Stimulated activated CD4-positive, alpha-beta T cell treated with anti-CD3 and anti-CD28 coated beads, TNF-alpha, amount 100 ng/mL, for 4 hours (primary cell): ENCODE measurements around the gene C8A.

Source experiments
- DNase-seq, 3 experiments: peaks; one replicate each; pipeline ENCODE4 v3.0.0-alpha.2; 2020; ENCODE audit warnings: low read depth in 3 of 3

Gene C8A

GRCh38 chr1:56890229-56890628 lies 35.6 kb downstream of the C8A start:
- DNase-seq = no peak

- no peak for DNase-seq
Observed at GRCh38 chr1:56894014-56894413, 39.4 kb downstream of the C8A start.

DNA sequence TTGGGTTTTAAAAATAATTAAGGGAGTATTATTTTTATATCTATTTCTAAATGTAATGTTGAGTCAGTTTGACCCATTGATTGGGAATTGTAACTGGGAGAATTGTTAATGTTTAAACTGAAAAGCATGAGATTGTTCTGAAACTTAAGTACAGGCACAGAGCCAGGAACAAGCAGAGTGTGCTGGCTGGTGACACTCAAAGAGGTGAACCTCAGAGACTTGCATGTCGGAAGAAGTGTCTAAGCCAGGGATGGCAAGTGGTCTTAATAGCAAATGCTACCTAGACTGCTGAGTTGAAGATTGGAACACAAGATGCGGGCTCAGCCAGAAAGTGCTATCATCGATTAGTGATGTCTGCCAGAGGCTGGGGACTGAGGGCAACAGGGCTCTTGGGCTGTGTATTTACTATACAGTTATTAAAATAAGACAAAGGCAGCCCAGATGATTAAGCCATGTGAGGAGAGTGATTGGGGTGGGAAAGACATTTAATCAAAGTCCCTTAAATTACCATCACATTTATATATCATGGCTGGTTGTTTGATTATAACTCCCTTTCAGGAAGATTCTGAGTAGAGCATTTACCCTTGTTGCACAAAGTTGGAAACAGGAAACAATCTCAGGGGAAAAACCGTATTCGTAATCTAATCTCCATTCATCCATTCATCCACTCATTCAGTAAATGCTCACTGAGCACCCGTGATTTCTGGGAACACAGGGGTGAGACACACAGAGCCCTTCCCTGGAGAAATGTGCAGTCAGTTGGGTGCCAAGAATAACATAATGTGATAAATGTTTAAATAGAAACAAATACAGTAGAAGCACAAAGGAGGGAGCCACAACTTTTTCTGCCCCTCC lies 42.8 kb downstream of the C8A start:
- no peak for DNase-seq

DNA sequence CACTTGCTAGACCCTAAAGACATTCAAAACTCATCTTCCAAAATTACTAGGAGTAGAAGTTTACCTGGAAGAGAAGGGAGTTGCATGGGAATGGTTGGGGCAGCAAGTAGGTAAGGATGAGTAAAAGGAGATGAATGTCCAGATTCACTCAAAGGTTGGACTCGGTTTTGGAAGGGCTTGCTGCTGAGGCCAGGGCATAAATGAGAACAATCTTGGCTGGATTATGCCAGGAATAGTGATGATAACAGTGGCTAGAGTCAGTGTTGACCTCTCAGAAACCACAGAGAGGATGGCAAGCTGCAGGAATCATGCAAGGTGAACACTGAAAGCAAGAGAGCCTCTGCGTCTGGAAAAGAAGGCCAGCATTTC lies 43.4 kb downstream of the C8A start:
- no peak for DNase-seq

- DNase-seq = no peak
Observed at GRCh38 chr1:56898879-56899278, 44.3 kb downstream of the C8A start.

- no peak for DNase-seq
Observed at GRCh38 chr1:56901716-56902115, 47.1 kb downstream of the C8A start.

- DNase-seq = no peak
Observed at GRCh38 chr1:56903778-56904177, 49.2 kb downstream of the C8A start.

- DNase-seq = no peak
Observed at GRCh38 chr1:56904663-56905397, 50.2 kb downstream of the C8A start.

DNA sequence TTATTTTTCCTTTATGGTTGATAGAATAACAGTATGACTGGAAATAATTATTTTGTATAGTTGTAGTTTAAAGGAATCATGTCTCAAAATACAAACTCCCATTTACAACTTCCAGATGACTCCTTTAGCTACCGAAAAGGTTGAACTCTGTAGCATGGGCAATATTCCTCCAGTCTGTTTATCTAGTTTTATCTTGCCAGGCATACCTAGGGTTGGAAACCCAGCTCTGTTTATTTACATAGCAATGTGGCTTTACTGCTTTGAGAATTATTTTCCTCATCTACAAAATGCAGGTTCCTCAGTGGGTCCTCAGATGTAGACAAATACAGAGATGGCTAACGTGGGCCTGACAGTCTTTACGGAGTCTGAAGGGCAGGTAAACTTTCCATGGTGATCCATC lies 51.1 kb downstream of the C8A start:
- no peak for DNase-seq

GRCh38 chr1:56908619-56909221 lies 54.1 kb downstream of the C8A start:
- DNase-seq = no peak

GRCh38 chr1:56910441-56910985 lies 55.9 kb downstream of the C8A start:
- DNase-seq = no peak

GRCh38 chr1:56911098-56911938 lies 56.7 kb downstream of the C8A start:
- DNase-seq = no peak

DNA sequence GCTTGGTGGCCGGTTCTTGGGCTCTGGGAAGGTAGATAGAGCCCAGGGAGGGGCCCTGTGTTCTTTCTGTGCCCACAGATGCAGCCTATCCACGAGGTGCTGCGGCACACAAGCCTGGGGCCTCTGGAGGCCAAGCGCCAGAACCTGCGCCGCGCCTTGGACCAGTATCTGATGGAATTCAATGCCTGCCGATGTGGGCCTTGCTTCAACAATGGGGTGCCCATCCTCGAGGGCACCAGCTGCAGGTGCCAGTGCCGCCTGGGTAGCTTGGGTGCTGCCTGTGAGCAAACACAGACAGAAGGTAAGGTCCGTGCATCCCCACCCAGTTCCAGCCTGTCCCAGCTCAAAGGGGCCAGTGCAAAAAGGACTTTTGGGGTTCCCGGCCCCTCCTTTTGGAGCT lies 57.7 kb downstream of the C8A start:
- no peak for DNase-seq

GRCh38 chr1:56915960-56916359 lies 61.4 kb downstream of the C8A start:
- no peak for DNase-seq

DNA sequence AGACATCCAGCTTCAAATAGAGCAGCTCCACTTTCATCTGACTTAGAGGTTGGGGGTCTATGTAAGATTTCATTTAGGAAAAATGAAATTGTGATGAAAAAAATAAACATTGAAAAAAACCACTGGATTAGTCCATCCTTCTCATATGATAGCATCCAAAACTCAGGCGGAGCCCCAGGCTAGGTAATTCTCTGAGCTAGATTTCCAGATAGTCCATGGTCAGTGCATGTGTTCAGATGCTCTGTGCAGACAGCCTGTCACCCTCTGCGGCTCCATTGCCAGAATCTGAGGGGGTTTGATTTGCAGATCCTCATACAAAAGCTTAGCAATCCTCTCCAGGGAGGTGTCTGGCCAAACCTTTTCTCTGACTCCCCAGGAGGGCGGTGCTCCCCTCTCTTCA lies 62.0 kb downstream of the C8A start:
- no peak for DNase-seq

GRCh38 chr1:56917356-56917755 lies 62.8 kb downstream of the C8A start:
- no peak for DNase-seq

DNA sequence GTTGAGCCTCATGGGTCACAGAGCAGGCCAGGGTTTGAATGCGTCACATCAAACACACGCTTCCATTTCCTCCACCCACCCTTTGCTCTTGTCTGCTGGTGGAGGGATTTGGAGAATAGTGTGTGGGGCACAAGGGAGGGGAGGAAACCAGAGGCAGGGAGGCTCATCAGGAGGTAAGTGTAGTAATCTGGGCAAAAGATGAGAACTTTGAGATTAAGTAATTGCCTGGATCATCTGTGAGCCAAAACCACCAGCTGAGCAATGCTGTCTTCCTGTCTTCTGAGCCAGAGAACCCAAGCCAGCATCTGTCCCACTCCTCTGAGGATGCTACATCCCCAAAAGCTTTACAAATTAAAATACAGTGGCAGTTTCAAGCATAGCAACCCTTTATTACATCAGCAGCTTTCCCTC lies 66.0 kb downstream of the C8A start:
- DNase-seq = no peak

GRCh38 chr1:56921479-56921878 lies 66.9 kb downstream of the C8A start:
- no peak for DNase-seq

- no peak for DNase-seq
Observed at GRCh38 chr1:56922070-56922469, 67.5 kb downstream of the C8A start.

- DNase-seq = no peak
Observed at GRCh38 chr1:56922507-56922906, 67.9 kb downstream of the C8A start.

DNA sequence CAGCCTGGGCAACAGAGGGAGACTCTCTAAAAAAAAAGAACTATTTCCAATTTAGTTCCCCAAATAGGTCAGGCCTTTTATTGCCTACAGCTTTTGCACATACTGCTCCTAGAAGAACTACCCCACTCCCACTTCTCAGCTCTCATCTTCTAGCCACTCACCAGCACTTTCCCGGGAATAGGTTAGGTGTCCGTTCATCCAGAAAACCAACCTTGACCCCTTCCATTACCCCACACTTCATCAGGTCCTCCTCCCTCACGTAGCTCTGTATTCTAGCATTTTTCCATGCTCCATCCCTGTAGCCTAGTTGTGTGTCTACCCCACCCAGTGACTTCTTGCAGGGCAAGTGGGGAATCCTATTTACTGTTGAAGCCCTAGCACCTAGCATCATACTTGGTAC lies 68.6 kb downstream of the C8A start:
- DNase-seq = no peak

DNA sequence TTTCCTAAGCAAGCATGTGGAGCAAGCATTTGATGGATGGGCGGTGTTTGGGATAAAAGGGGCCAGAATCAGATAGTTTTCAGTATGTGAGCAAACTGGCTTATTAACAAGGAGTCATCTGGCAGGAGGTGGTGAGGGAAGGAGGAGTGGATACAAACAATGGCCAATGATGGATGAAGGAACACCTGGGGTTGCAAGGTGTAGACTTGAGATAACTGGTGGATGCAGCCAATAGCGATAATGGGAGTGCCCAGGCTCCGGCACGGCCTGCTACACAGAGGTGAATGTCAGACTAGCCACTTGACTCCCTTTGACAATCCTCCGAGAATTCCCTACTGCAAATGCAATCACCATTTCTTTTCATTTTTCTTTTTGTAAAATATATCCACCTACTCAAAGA lies 69.5 kb downstream of the C8A start:
- DNase-seq = no peak
